Trophoblast cell (in vitro differentiated cells and primary cell): ENCODE results near the gene DKK3.

ENCODE experiments used
- DNase-seq, 2 donors: peaks; one replicate each; pipeline ENCODE4 v3.0.0-alpha.2; 2016
- H2AFZ ChIP-seq: 2 replicates; pipeline ENCODE4 v1.6.1; 2013; ENCODE audit warnings: low read length, moderate library complexity, mild to moderate bottlenecking; ENCODE audit not compliant: insufficient read depth, poor library complexity
- H2AK5ac ChIP-seq: 2 replicates; pipeline ENCODE4 v1.6.1; 2013; ENCODE audit warnings: mild to moderate bottlenecking, low read length
- H2BK120ac ChIP-seq: 2 replicates; pipeline ENCODE4 v1.6.1; 2013; ENCODE audit warnings: low read length, mild to moderate bottlenecking, moderate library complexity; ENCODE audit not compliant: insufficient read depth, poor library complexity
- H2BK12ac ChIP-seq: 2 replicates; pipeline ENCODE4 v1.6.1; 2013; ENCODE audit warnings: mild to moderate bottlenecking, low read length, moderate library complexity
- H2BK5ac ChIP-seq: 2 replicates; pipeline ENCODE4 v1.6.1; 2013; ENCODE audit warnings: low read length, low read depth, moderate library complexity, mild to moderate bottlenecking; ENCODE audit not compliant: poor library complexity
- H3K14ac ChIP-seq: 2 replicates; pipeline ENCODE4 v1.6.1; 2013; ENCODE audit warnings: mild to moderate bottlenecking, low read length
- H3K18ac ChIP-seq: 2 replicates; pipeline ENCODE4 v1.6.1; 2013; ENCODE audit warnings: mild to moderate bottlenecking, low read length
- H3K23ac ChIP-seq: 2 replicates; pipeline ENCODE4 v1.6.1; 2013; ENCODE audit warnings: low read length
- H3K27ac ChIP-seq: 2 replicates; pipeline ENCODE4 v1.5.1; 2013; ENCODE audit warnings: low read depth, mild to moderate bottlenecking, inconsistent platforms, low read length, moderate library complexity
- H3K27me3 ChIP-seq: 2 replicates; pipeline ENCODE4 v1.6.1; 2013; ENCODE audit warnings: inconsistent platforms, mild to moderate bottlenecking, low read length, moderate library complexity; ENCODE audit not compliant: insufficient read depth
- H3K36me3 ChIP-seq, 2 experiments: 1 replicate in 1 of 2; 2 replicates in 1 of 2; pipeline ENCODE4 v1.6.1; 2013; ENCODE audit warnings: low read length in 2 of 2, mild to moderate bottlenecking in 2 of 2, moderate library complexity in 1 of 2; ENCODE audit not compliant: insufficient read depth in 2 of 2, control insufficient read depth in 1 of 2
- H3K4ac ChIP-seq: 2 replicates; pipeline ENCODE4 v1.6.1; 2013; ENCODE audit warnings: low read depth, mild to moderate bottlenecking, low read length, moderate library complexity
- H3K4me1 ChIP-seq, 2 experiments: 1 replicate in 1 of 2; 2 replicates in 1 of 2; pipeline ENCODE4 v1.6.1; 2013; ENCODE audit warnings: low read length in 2 of 2, mild to moderate bottlenecking in 2 of 2, moderate library complexity in 1 of 2; ENCODE audit not compliant: insufficient read depth in 2 of 2, control insufficient read depth in 1 of 2
- H3K4me2 ChIP-seq: 2 replicates; pipeline ENCODE4 v1.6.1; 2013; ENCODE audit warnings: inconsistent platforms, mild to moderate bottlenecking, low read length, moderate library complexity
- H3K4me3 ChIP-seq: 2 replicates; pipeline ENCODE4 v1.5.1; 2013; ENCODE audit warnings: mild to moderate bottlenecking, low read depth, low read length, inconsistent platforms
- H3K79me1 ChIP-seq: one replicate; pipeline ENCODE4 v1.6.1; 2013; ENCODE audit warnings: low read length
- H3K79me2 ChIP-seq: 2 replicates; pipeline ENCODE4 v1.6.1; 2013; ENCODE audit warnings: low read length, mild to moderate bottlenecking; ENCODE audit not compliant: control insufficient read depth, insufficient read depth, poor library complexity
- H3K9ac ChIP-seq: 2 replicates; pipeline ENCODE4 v1.6.1; 2013; ENCODE audit warnings: mild to moderate bottlenecking, low read length
- H3K9me3 ChIP-seq: 2 replicates; pipeline ENCODE4 v1.6.1; 2013; ENCODE audit warnings: low read depth, mild to moderate bottlenecking, control low read depth, inconsistent platforms, low read length; ENCODE audit not compliant: insufficient read depth
- H4K12ac ChIP-seq: 2 replicates; pipeline ENCODE4 v1.6.1; 2013; ENCODE audit warnings: low read depth, mild to moderate bottlenecking, low read length, moderate library complexity
- H4K8ac ChIP-seq: 2 replicates; pipeline ENCODE4 v1.6.1; 2013; ENCODE audit warnings: low read depth, mild to moderate bottlenecking, low read length, moderate library complexity
- H4K91ac ChIP-seq: one replicate; pipeline ENCODE4 v1.6.1; 2013; ENCODE audit warnings: low read depth, mild to moderate bottlenecking, low read length, moderate library complexity
- WGBS: extraction: QIAGEN DNeasy Blood & Tissue Kit; methylation state at CpG from one replicate; pipeline ENCODE4 v1.1.7; 2013; ENCODE audit warnings: missing lambda C conversion rate; ENCODE audit not compliant: insufficient read length, insufficient coverage; ENCODE audit errors: extremely low coverage; 5-methylcytosine and 5-hydroxymethylcytosine counted together

Gene DKK3

DNA sequence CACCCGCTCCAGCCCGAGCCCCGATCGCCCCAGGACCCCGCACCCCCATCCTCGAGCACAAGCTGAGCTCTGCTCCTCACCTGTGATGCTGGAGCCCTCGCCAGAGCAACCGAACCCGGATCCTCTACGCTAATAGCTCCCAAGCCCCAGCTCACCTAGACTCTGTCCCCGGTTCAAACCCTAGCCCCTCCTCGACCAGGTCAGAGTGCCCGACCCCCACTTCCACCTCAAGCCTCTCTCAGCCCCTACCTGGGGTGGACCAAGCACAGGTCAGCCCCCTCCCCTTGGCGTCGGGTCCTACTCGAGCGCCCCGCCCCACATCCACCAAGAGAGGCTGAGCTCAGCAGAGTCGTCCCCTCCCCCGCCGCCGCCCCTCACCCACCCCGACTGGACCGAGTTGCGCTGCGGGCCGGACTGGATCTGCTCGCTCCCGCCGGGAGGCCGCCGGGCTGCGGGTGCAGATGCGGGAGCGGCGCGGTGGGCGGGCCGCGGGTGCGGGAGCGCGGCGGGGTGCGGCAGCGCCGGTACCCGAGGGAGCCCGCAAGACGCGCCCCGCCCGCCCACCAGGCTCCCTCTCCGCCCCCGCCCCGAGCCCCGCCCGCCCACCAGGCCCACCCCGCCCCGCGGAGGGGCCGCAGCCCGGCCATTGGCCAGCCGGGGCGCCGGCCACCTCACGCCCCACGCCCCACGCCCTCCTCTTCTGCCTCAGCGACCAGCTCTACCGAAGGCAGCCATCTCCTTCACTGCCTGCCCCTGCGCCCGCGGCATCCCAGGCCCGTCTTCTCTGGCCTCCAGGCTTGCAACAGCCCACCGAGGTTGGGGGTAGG is 577 bp upstream of the DKK3 start:
- Histone ChIP-seq H4K91ac (peak overlapping the region; percentile 5), H3K23ac (no peak overlapping the region), H3K79me1 (peaks cover 5% of the 10 kb centered on the region), H2BK12ac (no peak overlapping the region), H2BK120ac (no peak overlapping the region), H3K36me3 (peaks cover 3% of the 10 kb centered on the region in 2 experiments), H3K4me2 (peak overlapping the region; percentile 97), H2BK5ac (no peak overlapping the region), H3K9ac (peak overlapping the region; percentile 77), H3K27ac (no peak overlapping the region), H4K8ac (peak overlapping the region; percentile 12), H3K9me3 (no peaks in the 10 kb centered on the region), H3K4ac (no peak overlapping the region), H3K18ac (peak overlapping the region; percentile 8), H2AK5ac (no peak overlapping the region), H2AFZ (peak overlapping the region; percentile 32), H3K4me1 (peaks cover 12 to 21% of the 10 kb centered on the region in 2 experiments), H3K27me3 (no peaks in the 10 kb centered on the region), H3K79me2 (no peaks in the 10 kb centered on the region), H4K12ac (no peak overlapping the region), H3K14ac (no peak overlapping the region), H3K4me3 (peak overlapping the region; percentile 90)
- no peak for DNase-seq
- no CpG with 5 or more reads among the region's 76 CpGs for WGBS

DNA sequence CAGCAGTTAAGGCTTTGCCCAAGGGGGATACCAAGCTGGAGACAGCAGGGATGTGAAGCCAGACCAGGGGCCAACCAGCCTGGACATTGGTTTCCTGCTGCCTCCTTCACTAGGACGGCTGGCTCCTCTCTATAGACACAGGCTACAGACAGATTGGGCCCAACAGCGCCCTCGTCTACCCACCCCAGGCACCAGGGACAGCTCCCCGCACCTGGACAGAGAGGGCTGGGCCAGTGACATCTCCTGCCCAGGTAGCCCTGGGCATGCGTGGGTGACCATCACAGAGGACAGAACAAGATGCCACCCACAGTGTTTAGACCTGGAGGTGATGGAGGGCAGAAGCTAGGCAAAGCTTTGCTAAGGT is 1.2 kb downstream of the DKK3 start:
- Histone ChIP-seq H3K27me3 (no peaks in the 10 kb centered on the region), H3K4ac (no peak overlapping the region), H3K36me3 (peaks cover 3 to 8% of the 10 kb centered on the region in 2 experiments), H3K14ac (no peak overlapping the region), H2BK120ac (no peak overlapping the region), H2BK12ac (no peak overlapping the region), H3K79me2 (no peaks in the 10 kb centered on the region), H4K8ac (no peak overlapping the region), H2AFZ (no peak overlapping the region), H3K79me1 (peaks cover 5% of the 10 kb centered on the region), H4K91ac (no peak overlapping the region), H3K9ac (no peak overlapping the region), H3K4me2 (peak overlapping the region; percentile 97), H3K4me3 (no peak overlapping the region), H2AK5ac (no peak overlapping the region), H3K18ac (no peak overlapping the region), H3K9me3 (no peaks in the 10 kb centered on the region), H4K12ac (no peak overlapping the region), H3K27ac (no peak overlapping the region), H3K23ac (no peak overlapping the region), H3K4me1 (peaks cover 10 to 18% of the 10 kb centered on the region in 2 experiments), H2BK5ac (no peak overlapping the region)
- WGBS, result no CpG with 5 or more reads among the region's 5 CpGs
- DNase-seq, result no peak

DNA sequence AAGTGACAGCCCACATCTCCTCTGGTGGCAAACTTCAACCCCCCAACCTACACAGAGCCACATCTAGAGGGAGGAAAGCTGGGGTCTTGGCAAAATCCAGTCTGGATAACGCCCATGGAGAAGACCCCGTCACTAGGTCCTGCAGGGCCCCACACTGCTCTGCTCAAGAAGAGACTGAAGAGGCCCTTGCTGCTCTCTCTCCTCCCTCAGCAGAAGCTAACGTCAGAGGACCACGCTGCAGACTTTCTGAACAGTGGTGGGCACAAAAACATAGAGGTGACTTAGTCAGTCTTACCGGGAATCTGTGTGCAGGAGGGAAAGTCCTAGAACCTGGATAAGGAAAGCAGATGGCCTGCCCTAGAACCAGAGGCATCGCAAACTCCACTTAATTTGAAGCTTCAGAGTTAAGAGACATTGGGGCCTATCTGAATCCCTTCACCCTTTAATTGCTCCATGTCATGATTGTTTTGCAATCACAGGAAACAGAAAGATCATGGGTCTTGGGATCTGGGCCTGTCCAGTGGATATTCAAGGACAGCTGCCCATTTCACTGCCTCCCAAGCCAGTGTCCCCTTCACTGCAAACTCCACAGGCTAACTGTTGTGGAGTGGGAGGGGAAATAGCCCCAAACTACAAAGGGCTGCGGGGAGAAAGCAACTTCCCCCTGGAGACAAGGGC is 1.7 kb downstream of the DKK3 start:
- Histone ChIP-seq H2BK5ac (no peak overlapping the region), H3K23ac (no peak overlapping the region), H3K27me3 (no peaks in the 10 kb centered on the region), H3K4me1 (peaks cover 10 to 18% of the 10 kb centered on the region in 2 experiments), H3K4ac (no peak overlapping the region), H4K12ac (no peak overlapping the region), H2AFZ (no peak overlapping the region), H4K91ac (no peak overlapping the region), H3K4me2 (no peak overlapping the region), H3K9ac (no peak overlapping the region), H3K4me3 (no peak overlapping the region), H4K8ac (no peak overlapping the region), H2BK120ac (no peak overlapping the region), H3K9me3 (no peaks in the 10 kb centered on the region), H3K18ac (no peak overlapping the region), H3K79me1 (peaks cover 5% of the 10 kb centered on the region), H3K79me2 (no peaks in the 10 kb centered on the region), H3K36me3 (peaks cover 3 to 10% of the 10 kb centered on the region in 2 experiments), H2BK12ac (no peak overlapping the region), H3K14ac (no peak overlapping the region), H3K27ac (no peak overlapping the region), H2AK5ac (no peak overlapping the region)
- no peak for DNase-seq
- no CpG with 5 or more reads among the region's 7 CpGs for WGBS

DNA sequence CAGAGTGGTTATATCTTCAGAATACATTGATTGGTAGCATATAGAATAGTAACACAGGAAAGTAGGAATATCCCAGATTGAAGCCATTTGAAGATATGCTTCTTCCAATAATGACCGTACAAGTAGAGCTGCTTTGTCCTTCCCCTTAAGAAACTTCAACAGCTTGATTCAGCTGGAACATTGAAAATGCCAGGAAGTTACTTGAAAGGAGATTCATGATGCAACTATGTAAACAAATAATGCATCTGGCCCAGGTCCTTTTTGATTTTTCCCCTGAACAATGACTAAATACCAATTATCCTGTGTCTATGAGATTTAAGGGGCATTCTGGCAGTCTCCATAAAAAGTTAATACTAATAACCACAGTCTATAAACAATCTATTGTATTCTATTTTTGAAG is 3.0 kb downstream of the DKK3 start:
- Histone ChIP-seq H3K27ac (no peak overlapping the region), H2BK120ac (no peak overlapping the region), H4K8ac (no peak overlapping the region), H3K4me3 (no peak overlapping the region), H3K14ac (no peak overlapping the region), H3K79me2 (no peaks in the 10 kb centered on the region), H3K4me1 (peaks cover 10 to 18% of the 10 kb centered on the region in 2 experiments), H2BK12ac (no peak overlapping the region), H2AFZ (no peak overlapping the region), H3K9ac (no peak overlapping the region), H3K4me2 (no peak overlapping the region), H2BK5ac (no peak overlapping the region), H3K4ac (no peak overlapping the region), H3K79me1 (peaks cover 5% of the 10 kb centered on the region), H3K9me3 (no peaks in the 10 kb centered on the region), H3K18ac (no peak overlapping the region), H3K27me3 (no peaks in the 10 kb centered on the region), H4K91ac (no peak overlapping the region), H2AK5ac (no peak overlapping the region), H4K12ac (no peak overlapping the region), H3K36me3 (peaks cover 7 to 16% of the 10 kb centered on the region in 2 experiments), H3K23ac (no peak overlapping the region)
- WGBS, result no CpG with 5 or more reads among the region's 1 CpG
- no peak for DNase-seq
